Stimulated activated CD8-positive, alpha-beta memory T cell treated with anti-CD3 and anti-CD28 coated beads, Interleukin-15, amount 100 ng/mL, for 4 hours (primary cell): ENCODE measurements around the gene CCL28.
"Not testable (repeated sequence)": the region's sequence is repeated elsewhere in the genome, so short reads cannot be mapped to it uniquely, and the experiment has no call there.

Experiments used
- DNase-seq, 2 donors: peaks; one replicate each; pipeline ENCODE4 v3.0.0-alpha.2; 2020; ENCODE audit warnings: low read depth in 2 of 2

The CCL28 gene

DNA sequence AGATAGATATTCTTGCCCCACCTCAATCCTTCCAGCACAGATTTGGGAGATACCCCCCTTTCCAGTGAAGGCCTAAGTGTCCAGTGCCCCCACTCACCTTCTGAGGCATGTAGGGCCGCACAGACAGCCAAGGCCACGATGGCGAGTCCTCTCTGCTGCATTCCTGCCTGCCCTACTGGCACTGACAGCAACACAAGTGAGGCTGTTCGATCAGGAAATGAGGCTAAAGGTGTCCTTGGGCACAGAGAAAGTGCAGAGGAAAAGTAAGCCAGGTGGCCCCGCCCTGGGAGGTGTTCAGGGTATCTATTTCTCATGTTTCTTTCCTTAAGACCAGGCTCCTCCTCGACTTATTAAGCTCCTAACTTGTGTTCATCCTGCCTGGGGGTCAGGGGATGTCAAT is at the start of gene CCL28:
TSS of gene CCL28 (minus strand) at position 236 of the 400 bp plus-strand sequence. CDS start at position 161, 75 bp downstream.
- no peak for DNase-seq

DNA sequence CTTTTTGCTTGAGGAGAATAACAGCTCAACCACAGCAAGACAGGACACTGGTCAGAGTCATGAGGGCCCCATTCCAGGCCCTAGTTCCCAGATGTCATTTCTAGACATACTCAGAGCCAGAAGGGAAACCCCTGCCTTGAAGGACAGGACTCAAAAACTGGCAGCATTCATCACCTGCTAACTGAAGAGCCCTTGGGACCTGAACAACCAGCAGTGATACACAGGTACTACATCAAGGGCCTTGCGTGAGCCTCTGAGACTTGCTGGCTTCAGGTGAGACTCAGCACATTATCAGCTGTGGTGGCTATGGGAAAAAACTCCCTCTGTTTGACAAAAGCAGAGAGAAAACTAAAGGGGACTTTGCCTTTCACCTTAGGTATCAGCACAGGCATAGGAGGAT is 48.9 kb upstream of the CCL28 start:
- no peak for DNase-seq

DNA sequence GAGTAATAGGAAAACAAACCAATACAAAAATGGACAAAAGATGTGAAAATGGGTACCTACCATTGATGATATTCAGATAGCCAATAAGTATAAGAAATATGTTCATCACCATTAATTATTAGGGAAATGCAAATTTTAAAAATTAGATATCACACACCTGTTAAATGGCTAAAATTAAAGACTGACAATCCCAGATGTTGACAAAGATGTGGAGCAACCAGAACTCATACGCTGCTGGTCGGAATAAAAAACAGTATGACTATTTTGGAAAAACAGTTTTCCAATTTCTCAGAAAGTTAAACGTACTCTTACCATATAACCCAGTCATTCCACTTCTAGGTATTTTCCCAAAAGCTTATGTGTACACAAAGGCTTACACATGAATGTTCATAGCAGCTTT is 44.4 kb upstream of the CCL28 start:
- no peak for DNase-seq

GRCh38 chr5:43441575-43441974 is 29.4 kb upstream of the CCL28 start:
- not testable (repeated sequence) for DNase-seq

DNA sequence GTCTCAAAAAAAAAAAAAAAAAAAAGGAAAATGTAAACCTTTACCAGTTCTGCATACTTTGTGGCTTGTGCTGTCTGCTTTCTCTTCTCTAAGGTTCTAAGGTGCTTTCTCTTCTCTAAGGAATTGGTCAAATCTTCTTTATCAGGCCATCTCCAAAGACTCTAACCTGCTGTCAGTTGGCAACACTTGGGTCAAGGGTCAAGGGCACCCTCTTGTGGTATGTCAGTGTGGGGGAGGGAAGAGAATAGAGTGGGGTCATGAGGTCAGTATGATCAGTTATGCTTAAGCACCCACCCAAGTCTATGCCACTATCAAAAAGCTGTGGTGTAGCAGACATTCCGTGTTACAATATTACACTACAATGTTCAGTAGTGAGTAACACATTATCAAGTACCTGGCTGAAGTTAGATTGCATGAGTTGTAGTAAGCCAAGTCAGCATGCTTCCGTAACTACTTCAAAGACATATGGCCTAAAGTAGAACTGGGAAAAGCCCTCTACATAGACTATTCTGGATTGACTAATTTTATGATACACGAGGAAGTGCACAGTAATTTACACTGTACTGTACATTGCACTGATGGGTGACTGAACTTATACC is 25.0 kb upstream of the CCL28 start:
- DNase-seq = no peak

- no peak for DNase-seq
Observed at GRCh38 chr5:43433382-43433781, 21.2 kb upstream of the CCL28 start.

- DNase-seq = no peak
Observed at GRCh38 chr5:43432486-43433375, 20.5 kb upstream of the CCL28 start.

DNA sequence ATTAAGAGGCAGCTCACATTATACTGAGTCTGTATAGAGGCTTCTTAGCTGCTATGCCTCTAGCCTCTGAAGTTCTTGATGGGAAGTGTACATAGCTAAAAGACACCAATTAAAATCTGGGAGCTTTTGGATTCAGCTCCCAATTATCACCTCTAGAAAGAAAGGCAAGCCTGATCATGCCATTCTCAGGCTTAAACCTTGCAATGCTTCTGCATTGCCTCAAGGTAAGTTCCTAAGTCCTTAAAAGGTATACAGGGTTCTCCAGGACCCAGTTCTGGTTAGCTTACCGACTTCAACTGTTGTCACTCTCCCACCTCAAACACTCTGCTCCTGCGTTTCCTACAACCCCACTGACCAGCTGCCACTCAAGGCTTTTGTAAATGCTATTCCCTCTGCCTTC is 17.5 kb upstream of the CCL28 start:
- DNase-seq = no peak

- no peak for DNase-seq
Observed at GRCh38 chr5:43429016-43429415, 16.8 kb upstream of the CCL28 start.

- no peak for DNase-seq
Observed at GRCh38 chr5:43427306-43427705, 15.1 kb upstream of the CCL28 start.

- no peak for DNase-seq
Observed at GRCh38 chr5:43425983-43426382, 13.8 kb upstream of the CCL28 start.

- DNase-seq = not testable (repeated sequence)
Observed at GRCh38 chr5:43423086-43423485, 10.9 kb upstream of the CCL28 start.

- DNase-seq = no peak
Observed at GRCh38 chr5:43422143-43422542, 10.0 kb upstream of the CCL28 start.

GRCh38 chr5:43421450-43422133 is 9.4 kb upstream of the CCL28 start:
- no peak for DNase-seq

DNA sequence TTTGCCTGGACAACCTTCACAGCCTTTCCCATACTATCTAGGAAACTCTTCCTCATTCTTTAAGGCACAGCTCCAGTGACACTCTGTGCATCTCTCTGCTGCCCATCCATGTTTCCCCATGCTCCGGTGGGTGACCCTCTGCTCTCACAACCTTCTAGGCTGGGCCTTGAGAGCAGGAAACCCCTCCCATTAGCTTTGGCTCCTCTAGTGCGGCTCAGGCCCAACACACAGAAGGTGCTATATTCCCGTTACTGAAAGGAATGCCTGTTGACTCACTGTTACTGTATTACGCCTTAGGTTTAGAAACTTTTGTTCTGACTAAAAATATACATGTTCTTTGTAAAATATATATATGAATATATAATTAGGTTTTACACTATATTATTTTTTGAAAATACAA is 8.1 kb upstream of the CCL28 start:
- no peak for DNase-seq

- no peak for DNase-seq
Observed at GRCh38 chr5:43418561-43418960, 6.4 kb upstream of the CCL28 start.

GRCh38 chr5:43416803-43417394 is 4.7 kb upstream of the CCL28 start:
- DNase-seq = no peak

DNA sequence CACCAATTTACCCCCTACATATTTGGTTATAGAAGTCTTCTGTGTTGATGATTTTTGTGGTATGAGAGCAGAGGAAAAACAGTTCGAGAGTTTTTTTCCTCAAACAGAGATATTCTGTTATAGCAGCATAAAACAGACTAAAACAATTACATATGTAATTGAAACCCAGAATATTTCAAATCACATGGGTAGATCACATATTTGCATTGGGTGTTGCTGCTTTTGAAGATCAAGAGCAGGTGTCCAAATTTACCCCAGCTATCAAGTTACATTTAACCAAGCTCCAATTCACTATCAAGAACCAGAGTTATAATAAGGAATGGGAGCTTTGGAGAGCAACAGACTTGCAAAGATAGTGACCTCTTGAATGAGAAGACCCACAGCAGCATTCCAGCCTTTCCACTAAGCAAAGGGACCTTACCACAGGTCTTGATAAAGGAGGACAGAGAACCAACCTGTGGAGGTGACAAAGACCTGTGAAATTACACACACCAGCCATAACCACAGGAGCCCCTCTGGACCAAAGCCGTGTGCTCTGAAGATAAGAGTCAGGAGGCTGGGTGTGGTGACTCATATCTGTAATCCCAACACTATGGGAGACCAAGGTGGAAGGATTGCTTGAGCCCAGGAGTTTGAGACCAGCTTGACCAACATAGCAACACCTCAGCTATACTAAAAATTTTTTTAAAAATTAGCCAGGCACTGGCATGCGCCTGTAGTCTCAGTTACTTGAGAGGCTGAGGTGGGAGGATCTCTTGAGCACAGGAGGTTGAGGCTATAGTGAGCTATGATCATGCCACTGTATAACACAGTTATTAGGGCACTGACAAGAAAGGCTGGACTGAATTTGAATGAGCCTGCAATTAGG is 4.0 kb upstream of the CCL28 start:
- no peak for DNase-seq

DNA sequence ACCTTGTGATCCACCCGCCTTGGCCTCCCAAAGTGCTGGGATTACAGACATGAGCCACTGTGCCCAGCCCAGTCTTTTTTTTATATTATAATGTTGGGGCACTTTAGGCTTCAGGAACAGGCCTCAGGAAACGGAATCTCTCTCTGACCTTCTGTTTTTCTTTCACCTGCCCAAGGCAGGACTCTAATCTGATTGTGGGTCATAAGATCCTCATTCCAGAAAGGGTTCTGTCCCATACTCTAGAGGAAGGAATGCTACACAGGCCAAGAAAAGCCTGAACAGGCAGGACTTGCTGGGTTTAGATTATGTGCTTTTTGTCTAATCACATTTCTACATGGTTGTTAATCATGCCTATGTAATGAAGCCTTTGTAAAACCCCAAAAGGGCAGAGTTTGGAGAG is 1.8 kb upstream of the CCL28 start:
- DNase-seq = no peak

DNA sequence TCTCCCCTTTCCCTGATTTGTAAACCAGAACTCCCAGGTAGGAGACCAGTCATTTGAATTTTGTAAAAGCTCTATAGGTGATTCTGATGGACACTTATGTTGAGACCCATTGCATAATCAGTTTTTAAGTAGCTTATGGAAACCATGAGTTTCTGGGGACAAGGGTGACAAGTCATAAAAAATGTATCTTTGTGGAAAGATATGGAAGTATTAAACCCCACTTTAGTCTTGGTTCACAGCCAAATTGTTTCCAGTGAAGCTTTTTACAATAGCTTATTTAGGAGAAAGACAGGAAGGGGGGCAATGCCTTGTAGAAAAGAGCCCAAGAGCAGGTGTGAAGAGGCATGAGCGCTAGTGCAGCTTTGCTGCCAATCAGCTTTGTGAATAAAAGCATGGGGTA is 453 bp upstream of the CCL28 start:
- no peak for DNase-seq

- no peak for DNase-seq
Observed at GRCh38 chr5:43411495-43411894, 696 bp downstream of the CCL28 start.
